C4-2B (cell line): ENCODE results near the gene ATP12A.

Experiments used
- H3K27ac ChIP-seq: fragments of 450-650 bp; 2 replicates; pipeline ENCODE4 v1.5.1; 2017
- CTCF ChIP-seq: fragments of 450-650 bp; conservative IDR thresholded peaks from 2 replicates; pipeline ENCODE4 v1.5.1; 2017; ENCODE audit warnings: mild to moderate bottlenecking
- ZFX ChIP-seq: fragments of 450-650 bp; IDR thresholded peaks from 2 replicates; pipeline ENCODE4 v1.6.1; 2017

Gene ATP12A

GRCh38 chr13:24652359-24652758, 27.8 kb upstream of the ATP12A start:
- peak overlapping the region; percentile 16; the same call in 1 of the 2 replicates for H3K27ac ChIP-seq
- TF ChIP-seq CTCF (no peak), ZFX (no peak)

GRCh38 chr13:24654741-24655140, 25.5 kb upstream of the ATP12A start:
- TF ChIP-seq ZFX: no peak
- no peak overlapping the region for H3K27ac ChIP-seq

GRCh38 chr13:24659239-24659638, 21.0 kb upstream of the ATP12A start:
- peak overlapping the region; percentile 17 for H3K27ac ChIP-seq
- TF ChIP-seq CTCF (no peak), ZFX (no peak)

- peak overlapping the region; percentile 17 for H3K27ac ChIP-seq
- TF ChIP-seq CTCF (no peak), ZFX (no peak)
Measured at GRCh38 chr13:24660023-24660741, 20.0 kb upstream of the ATP12A start.

- TF ChIP-seq CTCF (no peak), ZFX (no peak)
- H3K27ac ChIP-seq: no peak overlapping the region
Measured at GRCh38 chr13:24661713-24662112, 18.5 kb upstream of the ATP12A start.

GRCh38 chr13:24662195-24663088, 17.8 kb upstream of the ATP12A start:
- no peak overlapping the region for H3K27ac ChIP-seq
- no peak for TF ChIP-seq CTCF

GRCh38 chr13:24663089-24663395, 17.2 kb upstream of the ATP12A start:
- H3K27ac ChIP-seq: no peak overlapping the region
- no peak for TF ChIP-seq ZFX
- TF ChIP-seq CTCF: no peak

- no peak overlapping the region for H3K27ac ChIP-seq
- TF ChIP-seq CTCF: no peak
- TF ChIP-seq ZFX: no peak
Measured at GRCh38 chr13:24663586-24663985, 16.6 kb upstream of the ATP12A start.
